ENCODE data around the gene ALG8. TPM values are rescaled to one million over a fixed set of nuclear protein-coding genes. Genes with fewer than 3 reads are reported as not detected.

The ALG8 gene
- total RNA-seq, 1 experiment from 2014 or later = 97.0 TPM

DNA sequence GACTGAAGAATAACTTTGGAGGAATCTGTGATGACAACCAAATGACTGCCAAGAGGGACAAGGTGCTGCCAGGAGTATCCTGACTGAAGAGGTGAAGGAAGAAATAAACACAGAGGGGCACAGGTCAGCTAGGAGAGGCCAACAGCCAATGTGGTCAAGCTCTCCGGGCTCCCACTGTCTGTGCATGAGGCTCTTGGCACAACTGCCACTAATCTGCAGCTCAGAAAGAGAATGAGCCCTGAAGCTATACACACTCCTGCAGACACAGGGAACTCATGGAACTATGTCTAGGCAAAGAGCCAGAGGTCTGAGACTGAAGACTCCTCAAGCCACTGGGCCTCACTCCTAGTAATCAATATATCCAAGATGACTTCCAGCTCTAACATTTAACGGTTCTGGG, 68.8 kb downstream of the ALG8 start:
- Histone ChIP-seq H3K27ac (ENCODE audit: low read length) (no peak overlapping the region), H3K36me3 (ENCODE audit: control insufficient read depth, insufficient read depth, low read length) (peaks cover 5% of the 10 kb centered on the region), H3K4me1 (ENCODE audit: control insufficient read depth, insufficient read depth, low read length) (peaks cover 7% of the 10 kb centered on the region; the same call in 1 of the 2 replicates), H3K27me3 (ENCODE audit: control insufficient read depth, insufficient read depth, low read length) (no peaks in the 10 kb centered on the region), H3K9me3 (ENCODE audit: control insufficient read depth, insufficient read depth, low read depth, low read length) (no peaks in the 10 kb centered on the region), H3K4me3 (ENCODE audit: low read depth in 2 of 2, low read length in 2 of 2) (no peak overlapping the region)
- no peak for DNase-seq (ENCODE audit: low read depth, low spot score)
- ATAC-seq = no peak; the same call in 1 of the 2 replicates
- intact Hi-C loops (cut with micrococcal nuclease; ENCODE audit: unreplicated experiment) (no loop called here), in situ Hi-C loops (cut with HindIII; ENCODE audit: low pct_unique_long_range_greater_than_20kb, low sequenced_read_pairs) (no loop called here)
- POLR2A ChIA-PET = no interaction called here
- no TSS peak for BruUV-seq (replicated peaks)
- CTCF ChIA-PET = no interaction called here
- TF ChIP-seq TCF7L2 (IDR thresholded peaks at IDR 0.05; ENCODE audit: low read depth, low read length) (no peak), SIN3A (IDR thresholded peaks at IDR 0.05; ENCODE audit: borderline replicate concordance, insufficient read depth, low read depth, low read length) (no peak), POLR2AphosphoS5 (IDR thresholded peaks at IDR 0.05; ENCODE audit: low read depth, low read length) (no peak), CTCF (IDR thresholded peaks at IDR 0.05) (no peak), REST (IDR thresholded peaks at IDR 0.05; ENCODE audit: insufficient read depth in 1 of 2, low read depth in 2 of 2, low read length in 1 of 2) (no peak)

DNA sequence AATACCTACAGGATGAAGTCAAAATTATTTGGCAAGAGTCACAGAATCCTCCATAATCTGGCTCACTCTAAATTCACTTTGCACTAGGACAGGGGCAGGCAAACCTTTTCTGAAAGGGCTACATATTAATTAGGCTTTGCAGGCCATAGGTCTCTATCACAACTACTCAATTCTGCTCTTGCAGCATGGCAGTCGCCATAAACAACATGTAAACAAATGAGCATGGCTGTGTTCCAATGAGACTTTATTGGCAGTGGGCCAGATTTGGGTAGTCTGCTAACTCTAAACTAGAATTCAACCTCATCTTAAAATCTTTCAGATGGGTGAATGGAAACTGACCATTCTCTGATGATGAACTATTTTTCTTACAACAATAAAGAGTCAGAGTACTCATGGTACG, 70.0 kb downstream of the ALG8 start:
- Histone ChIP-seq H3K9me3 (ENCODE audit: control insufficient read depth, insufficient read depth, low read depth, low read length) (no peaks in the 10 kb centered on the region), H3K4me1 (ENCODE audit: control insufficient read depth, insufficient read depth, low read length) (peaks cover 7% of the 10 kb centered on the region; the same call in 1 of the 2 replicates), H3K27me3 (ENCODE audit: control insufficient read depth, insufficient read depth, low read length) (no peaks in the 10 kb centered on the region), H3K36me3 (ENCODE audit: control insufficient read depth, insufficient read depth, low read length) (peaks cover 5% of the 10 kb centered on the region), H3K27ac (ENCODE audit: low read length) (no peak overlapping the region), H3K4me3 (ENCODE audit: low read depth in 2 of 2, low read length in 2 of 2) (no peak overlapping the region)
- intact Hi-C loops (cut with micrococcal nuclease; ENCODE audit: unreplicated experiment) = no loop called here
- ChIA-PET CTCF (no interaction called here), POLR2A (no interaction called here)
- ATAC-seq = no peak
- in situ Hi-C loops (cut with HindIII; ENCODE audit: low pct_unique_long_range_greater_than_20kb, low sequenced_read_pairs) = no loop called here
- no peak for DNase-seq (ENCODE audit: low read depth, low spot score)
- TF ChIP-seq POLR2AphosphoS5 (IDR thresholded peaks at IDR 0.05; ENCODE audit: low read depth, low read length) (no peak), SIN3A (IDR thresholded peaks at IDR 0.05; ENCODE audit: borderline replicate concordance, insufficient read depth, low read depth, low read length) (no peak), REST (IDR thresholded peaks at IDR 0.05; ENCODE audit: insufficient read depth in 1 of 2, low read depth in 2 of 2, low read length in 1 of 2) (no peak), TCF7L2 (IDR thresholded peaks at IDR 0.05; ENCODE audit: low read depth, low read length) (no peak), CTCF (IDR thresholded peaks at IDR 0.05) (no peak)
- no TSS peak for BruUV-seq (replicated peaks)

Data from Panc1 (cell line).